HG03460 (cell line): Measurements from ENCODE around the gene WNT9A.
"Not testable (repeated sequence)": the region's sequence is repeated elsewhere in the genome, so short reads cannot be mapped to it uniquely, and the experiment has no call there.

Experiments
- ATAC-seq: cut with Tn5 transposase; IDR thresholded peaks from one replicate; pipeline ENCODE4 v1.9.1; 2021; ENCODE audit not compliant: unreplicated experiment

The WNT9A gene

GRCh38 chr1:227947676-227948492 lies at the start of gene WNT9A:
TSS of gene WNT9A (minus strand) at chr1:227947932. CDS start at chr1:227947887, 45 bp downstream.
- no peak for ATAC-seq

- no peak for ATAC-seq
Observed at GRCh38 chr1:227996187-227996950, 48.6 kb upstream of the WNT9A start.

GRCh38 chr1:227994632-227995300 lies 47.0 kb upstream of the WNT9A start:
- no peak for ATAC-seq

- no peak for ATAC-seq
Observed at GRCh38 chr1:227987181-227987580, 39.4 kb upstream of the WNT9A start.

GRCh38 chr1:227975583-227976283 lies 28.0 kb upstream of the WNT9A start:
- ATAC-seq, result not testable (repeated sequence)

- not testable (repeated sequence) for ATAC-seq
Observed at GRCh38 chr1:227973724-227974288, 26.1 kb upstream of the WNT9A start.

- ATAC-seq, result not testable (repeated sequence)
Observed at GRCh38 chr1:227972843-227973374, 25.2 kb upstream of the WNT9A start.

GRCh38 chr1:227972283-227972679 lies 24.5 kb upstream of the WNT9A start:
- not testable (repeated sequence) for ATAC-seq

GRCh38 chr1:227971643-227972282 lies 24.0 kb upstream of the WNT9A start:
- not testable (repeated sequence) for ATAC-seq

GRCh38 chr1:227971216-227971615 lies 23.5 kb upstream of the WNT9A start:
- not testable (repeated sequence) for ATAC-seq

- not testable (repeated sequence) for ATAC-seq
Observed at GRCh38 chr1:227970076-227970995, 22.6 kb upstream of the WNT9A start.

GRCh38 chr1:227967815-227968214 lies 20.1 kb upstream of the WNT9A start:
- ATAC-seq, result not testable (repeated sequence)

GRCh38 chr1:227966733-227967132 lies 19.0 kb upstream of the WNT9A start:
- ATAC-seq, result not testable (repeated sequence)

- no peak for ATAC-seq
Observed at GRCh38 chr1:227961651-227962466, 14.1 kb upstream of the WNT9A start.

- no peak for ATAC-seq
Observed at GRCh38 chr1:227959325-227959860, 11.7 kb upstream of the WNT9A start.

- ATAC-seq, result no peak
Observed at GRCh38 chr1:227958617-227959324, 11.0 kb upstream of the WNT9A start.

GRCh38 chr1:227955808-227956207 lies 8.1 kb upstream of the WNT9A start:
- ATAC-seq, result no peak
